Astrocyte (in vitro differentiated cells and primary cell): Measurements from ENCODE around the gene CGA.

Source experiments
- CTCF ChIP-seq: IDR thresholded peaks from 2 replicates; pipeline ENCODE4 v1.5.1; 2011; ENCODE audit warnings: low read depth, mild to moderate bottlenecking, inconsistent platforms, low read length, moderate library complexity; ENCODE audit not compliant: insufficient read depth
- EZH2 ChIP-seq: IDR thresholded peaks from 2 replicates; pipeline ENCODE4 v1.6.1; 2012; ENCODE audit warnings: mild to moderate bottlenecking, low read length, inconsistent platforms; ENCODE audit not compliant: insufficient read depth

GRCh38 chr6:87093199-87093598 is 1.7 kb downstream of the CGA start:
- no peak for TF ChIP-seq CTCF
- TF ChIP-seq EZH2, result no peak
